Mammary epithelial cell (primary cell): Measurements from ENCODE around the gene BFSP1.

Experiments
- EZH2 ChIP-seq: IDR thresholded peaks from 2 replicates; pipeline ENCODE4 v1.6.1; 2012; ENCODE audit warnings: low read length, inconsistent platforms, borderline replicate concordance
- TF ChIP-seq, protein P1 (sequence below), 2 donors: IDR thresholded peaks in 1 of 2; conservative IDR thresholded peaks in 1 of 2; 2 replicates each; pipeline ENCODE4 v1.5.1; 2011 to 2012; ENCODE audit warnings: inconsistent platforms in 2 of 2, low read length in 2 of 2, mild to moderate bottlenecking in 2 of 2, control low read depth in 1 of 2, low read depth in 1 of 2; ENCODE audit not compliant: insufficient read depth in 1 of 2; ENCODE audit errors: extremely low read depth in 1 of 2

DNA sequence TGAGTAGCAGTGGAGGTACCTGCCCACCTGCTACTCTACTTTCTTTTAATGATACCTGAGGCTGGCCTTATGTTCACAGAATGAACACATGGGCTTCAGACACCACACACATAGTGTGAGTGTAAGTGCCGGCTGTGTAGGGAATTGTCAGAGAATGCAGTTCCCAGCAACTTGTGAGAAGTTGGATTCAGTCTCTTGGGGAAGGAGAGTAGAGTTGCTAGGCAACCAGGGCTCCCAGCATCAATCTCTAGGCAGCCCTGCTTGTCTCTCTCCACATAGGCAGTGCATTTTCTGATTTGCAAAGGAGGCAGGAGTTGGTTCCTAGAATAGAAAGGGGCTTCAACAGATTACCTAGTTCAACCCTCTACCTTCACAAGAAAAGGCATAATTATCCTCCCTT lies 74.1 kb downstream of the BFSP1 start:
- TF ChIP-seq, protein P1, sequence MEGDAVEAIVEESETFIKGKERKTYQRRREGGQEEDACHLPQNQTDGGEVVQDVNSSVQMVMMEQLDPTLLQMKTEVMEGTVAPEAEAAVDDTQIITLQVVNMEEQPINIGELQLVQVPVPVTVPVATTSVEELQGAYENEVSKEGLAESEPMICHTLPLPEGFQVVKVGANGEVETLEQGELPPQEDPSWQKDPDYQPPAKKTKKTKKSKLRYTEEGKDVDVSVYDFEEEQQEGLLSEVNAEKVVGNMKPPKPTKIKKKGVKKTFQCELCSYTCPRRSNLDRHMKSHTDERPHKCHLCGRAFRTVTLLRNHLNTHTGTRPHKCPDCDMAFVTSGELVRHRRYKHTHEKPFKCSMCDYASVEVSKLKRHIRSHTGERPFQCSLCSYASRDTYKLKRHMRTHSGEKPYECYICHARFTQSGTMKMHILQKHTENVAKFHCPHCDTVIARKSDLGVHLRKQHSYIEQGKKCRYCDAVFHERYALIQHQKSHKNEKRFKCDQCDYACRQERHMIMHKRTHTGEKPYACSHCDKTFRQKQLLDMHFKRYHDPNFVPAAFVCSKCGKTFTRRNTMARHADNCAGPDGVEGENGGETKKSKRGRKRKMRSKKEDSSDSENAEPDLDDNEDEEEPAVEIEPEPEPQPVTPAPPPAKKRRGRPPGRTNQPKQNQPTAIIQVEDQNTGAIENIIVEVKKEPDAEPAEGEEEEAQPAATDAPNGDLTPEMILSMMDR (conservative IDR thresholded peaks at IDR 0.05 in 1 of 2, IDR thresholded peaks at IDR 0.05 in 1 of 2; ENCODE audit: extremely low read depth in 1 of 2, insufficient read depth in 1 of 2, low read depth in 1 of 2, low read length in 2 of 2), result no peak
- TF ChIP-seq EZH2, result no peak
